ENCODE results near the gene DPH2.

The DPH2 gene

DNA sequence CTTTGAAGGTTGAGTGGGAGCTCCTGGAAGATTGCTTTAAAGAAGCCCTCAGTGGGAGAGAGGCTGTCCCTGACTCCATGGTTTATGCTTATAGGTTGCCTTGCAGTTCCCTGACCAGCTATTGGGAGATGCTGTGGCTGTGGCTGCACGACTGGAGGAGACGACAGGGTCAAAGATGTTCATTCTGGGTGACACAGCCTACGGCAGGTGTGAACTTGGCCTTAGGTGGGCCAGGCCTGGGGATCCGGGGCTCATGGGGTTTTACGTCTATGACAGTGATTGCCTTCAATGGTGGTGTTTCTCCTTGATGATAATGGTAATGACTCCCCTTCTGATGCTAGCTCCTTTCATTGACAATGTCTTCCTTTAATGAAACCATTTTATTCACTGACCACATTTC is 692 bp downstream of the DPH2 start:
- no peak for DNase-seq

DNA sequence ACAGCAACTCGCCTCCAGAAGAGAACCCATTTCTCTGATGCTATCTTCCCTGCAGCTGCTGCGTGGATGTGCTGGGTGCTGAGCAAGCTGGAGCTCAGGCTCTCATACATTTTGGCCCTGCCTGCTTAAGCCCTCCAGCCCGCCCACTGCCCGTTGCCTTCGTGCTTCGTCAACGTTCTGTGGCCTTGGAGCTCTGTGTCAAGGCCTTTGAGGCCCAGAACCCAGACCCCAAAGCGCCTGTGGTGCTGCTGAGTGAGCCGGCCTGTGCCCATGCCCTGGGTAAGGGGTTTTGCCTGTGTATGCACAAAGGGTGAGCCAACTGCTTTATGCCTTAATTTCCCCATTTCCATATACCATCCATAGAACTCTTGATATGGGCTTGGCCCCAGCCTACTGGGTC is 1.1 kb downstream of the DPH2 start:
- no peak for DNase-seq

DNA sequence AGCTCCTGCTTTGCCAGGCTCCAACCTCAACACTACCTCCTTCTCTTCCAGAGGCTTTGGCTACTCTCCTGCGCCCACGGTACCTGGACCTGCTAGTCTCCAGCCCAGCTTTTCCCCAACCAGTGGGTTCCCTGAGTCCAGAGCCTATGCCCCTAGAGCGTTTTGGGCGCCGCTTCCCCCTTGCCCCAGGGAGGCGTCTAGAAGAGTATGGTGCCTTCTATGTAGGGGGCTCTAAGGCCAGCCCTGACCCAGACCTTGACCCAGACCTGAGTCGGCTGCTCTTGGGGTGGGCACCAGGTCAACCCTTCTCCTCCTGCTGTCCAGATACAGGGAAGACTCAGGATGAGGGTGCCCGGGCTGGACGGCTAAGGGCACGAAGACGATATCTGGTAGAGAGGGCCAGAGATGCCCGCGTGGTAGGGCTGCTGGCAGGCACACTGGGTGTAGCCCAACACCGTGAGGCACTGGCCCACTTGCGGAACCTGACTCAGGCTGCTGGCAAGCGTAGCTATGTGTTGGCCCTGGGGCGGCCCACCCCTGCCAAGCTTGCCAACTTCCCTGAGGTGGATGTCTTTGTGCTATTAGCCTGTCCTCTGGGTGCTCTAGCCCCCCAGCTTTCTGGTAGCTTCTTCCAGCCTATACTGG is 1.6 kb downstream of the DPH2 start:
- no peak for DNase-seq

DNA sequence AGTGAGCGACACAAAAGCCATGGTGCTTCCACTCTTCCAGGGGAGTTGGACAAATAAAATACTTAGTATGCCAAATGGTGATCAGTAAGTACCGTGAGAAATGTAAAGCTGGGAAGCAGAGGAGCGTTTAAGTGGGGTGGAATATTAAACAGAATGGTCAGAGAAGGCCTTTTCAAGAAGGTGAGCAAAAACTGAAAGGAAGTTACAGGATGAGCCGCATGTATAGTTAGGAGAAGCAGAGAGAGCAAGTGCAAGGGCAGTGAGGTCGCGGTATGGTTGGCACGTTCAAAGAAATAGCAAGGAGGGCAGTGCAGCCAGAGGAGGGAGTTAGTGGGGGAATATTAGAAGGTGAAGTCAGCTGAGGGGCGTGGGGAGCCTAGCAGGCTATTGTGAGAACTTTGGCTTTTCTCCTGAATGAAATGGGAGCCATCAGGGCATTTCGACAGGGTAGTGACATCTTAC is 4.2 kb downstream of the DPH2 start:
- no peak for DNase-seq

DNA sequence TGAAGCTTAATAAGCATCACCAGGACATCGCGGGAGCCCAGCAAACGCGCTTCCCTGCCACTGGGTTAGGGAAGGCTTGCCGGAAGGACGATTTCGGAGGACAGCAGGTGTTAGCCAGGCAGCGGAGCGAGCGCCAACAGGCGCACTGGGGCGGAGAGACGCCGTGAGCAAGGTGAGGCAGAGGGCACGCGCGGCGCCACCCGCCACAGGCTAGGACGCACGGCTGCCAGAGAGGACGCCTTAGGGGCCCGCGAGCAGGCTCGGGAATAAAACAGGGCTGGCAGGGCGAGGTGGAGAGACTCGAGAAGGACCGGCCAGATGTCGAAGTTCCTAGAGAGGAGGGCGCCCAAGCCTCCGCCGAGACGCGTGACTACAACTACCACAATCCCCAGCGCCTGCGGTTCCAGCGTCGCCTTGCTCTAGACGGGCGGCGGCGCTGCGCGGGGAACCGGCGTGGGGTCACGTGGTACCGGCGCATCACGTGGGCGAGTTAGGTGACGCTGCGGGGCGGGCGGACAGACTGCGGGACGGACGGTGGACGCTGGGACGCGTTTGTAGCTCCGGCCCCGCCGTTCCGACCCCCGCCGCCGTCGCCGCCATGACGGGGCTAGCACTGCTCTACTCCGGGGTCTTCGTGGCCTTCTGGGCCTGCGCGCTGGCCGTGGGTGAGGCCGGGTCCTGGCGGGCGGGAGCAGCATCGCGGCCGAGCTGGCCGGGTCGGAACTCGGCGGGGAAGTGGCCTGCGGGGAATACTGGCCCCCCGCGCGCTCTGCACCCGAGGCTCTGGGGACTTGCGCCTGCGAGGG is 4.8 kb downstream of the DPH2 start, which contains the start of gene ATP6V0B:
Gene ATP6V0B, plus strand, starts transcription at position 518 of the 806 bp plus-strand sequence. Its CDS starts 81 bp downstream, at position 599.
- DNase-seq: peak; percentile 93

DNA sequence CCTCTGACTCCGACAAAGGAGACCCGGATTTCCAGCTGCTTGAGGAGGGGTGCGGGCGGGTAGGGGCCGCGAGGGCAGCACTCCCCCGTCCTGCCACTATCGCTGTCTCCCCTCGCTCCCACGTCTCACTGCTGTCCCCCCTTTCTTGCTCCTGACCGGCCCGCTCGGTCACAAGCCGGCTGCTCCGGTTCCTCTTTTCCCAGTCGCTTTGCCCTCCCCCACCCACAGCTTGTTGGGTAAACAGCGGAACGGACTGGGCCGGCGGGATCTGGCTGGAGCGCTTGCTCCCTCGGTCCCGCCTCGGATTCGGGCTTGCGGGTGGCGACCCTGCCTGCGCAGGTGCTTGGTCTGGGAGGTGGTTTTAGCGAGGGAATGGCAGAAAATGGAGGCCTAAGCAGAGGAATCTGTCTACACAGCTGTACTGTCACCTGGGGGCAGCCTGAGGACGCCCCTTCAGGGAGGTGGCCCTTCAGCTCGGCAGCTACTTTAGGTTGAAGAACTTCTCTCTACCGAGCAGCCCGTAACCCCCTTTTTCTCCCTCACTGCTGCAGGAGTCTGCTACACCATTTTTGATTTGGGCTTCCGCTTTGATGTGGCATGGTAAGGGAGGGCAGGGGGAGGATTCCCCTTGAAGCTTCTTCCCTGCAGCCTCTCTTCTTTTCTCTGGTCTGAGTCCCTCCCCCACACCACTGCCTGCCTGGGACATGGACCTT is 5.6 kb downstream of the DPH2 start:
- peak; percentile 27 for DNase-seq

DNA sequence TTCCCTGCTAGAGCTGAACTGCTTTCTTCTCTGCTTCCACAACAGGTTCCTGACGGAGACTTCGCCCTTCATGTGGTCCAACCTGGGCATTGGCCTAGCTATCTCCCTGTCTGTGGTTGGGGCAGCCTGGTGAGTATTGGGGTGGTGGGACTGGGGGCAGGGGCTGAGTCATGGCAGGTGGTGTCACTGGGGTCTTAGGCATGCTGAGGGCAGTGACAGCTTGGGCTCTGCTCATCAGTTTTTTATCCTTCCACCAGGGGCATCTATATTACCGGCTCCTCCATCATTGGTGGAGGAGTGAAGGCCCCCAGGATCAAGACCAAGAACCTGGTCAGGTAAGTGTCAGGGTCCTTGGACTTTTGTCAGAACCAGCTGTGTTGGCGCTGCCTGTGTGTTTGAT is 6.2 kb downstream of the DPH2 start:
- no peak for DNase-seq

DNA sequence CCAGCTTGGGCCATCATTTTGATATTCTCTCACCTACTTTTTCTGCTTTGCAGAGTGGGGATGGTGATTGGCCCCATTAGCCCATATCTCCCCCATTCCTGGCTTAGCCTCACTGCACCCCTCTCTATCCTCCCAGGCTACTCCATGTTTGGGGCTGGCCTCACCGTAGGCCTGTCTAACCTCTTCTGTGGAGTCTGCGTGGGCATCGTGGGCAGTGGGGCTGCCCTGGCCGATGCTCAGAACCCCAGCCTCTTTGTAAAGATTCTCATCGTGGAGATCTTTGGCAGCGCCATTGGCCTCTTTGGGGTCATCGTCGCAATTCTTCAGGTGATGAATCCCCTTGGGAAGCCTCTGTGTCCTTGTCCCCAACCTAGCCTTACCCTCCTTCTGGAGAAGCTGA is 7.1 kb downstream of the DPH2 start:
- no peak for DNase-seq

DNA sequence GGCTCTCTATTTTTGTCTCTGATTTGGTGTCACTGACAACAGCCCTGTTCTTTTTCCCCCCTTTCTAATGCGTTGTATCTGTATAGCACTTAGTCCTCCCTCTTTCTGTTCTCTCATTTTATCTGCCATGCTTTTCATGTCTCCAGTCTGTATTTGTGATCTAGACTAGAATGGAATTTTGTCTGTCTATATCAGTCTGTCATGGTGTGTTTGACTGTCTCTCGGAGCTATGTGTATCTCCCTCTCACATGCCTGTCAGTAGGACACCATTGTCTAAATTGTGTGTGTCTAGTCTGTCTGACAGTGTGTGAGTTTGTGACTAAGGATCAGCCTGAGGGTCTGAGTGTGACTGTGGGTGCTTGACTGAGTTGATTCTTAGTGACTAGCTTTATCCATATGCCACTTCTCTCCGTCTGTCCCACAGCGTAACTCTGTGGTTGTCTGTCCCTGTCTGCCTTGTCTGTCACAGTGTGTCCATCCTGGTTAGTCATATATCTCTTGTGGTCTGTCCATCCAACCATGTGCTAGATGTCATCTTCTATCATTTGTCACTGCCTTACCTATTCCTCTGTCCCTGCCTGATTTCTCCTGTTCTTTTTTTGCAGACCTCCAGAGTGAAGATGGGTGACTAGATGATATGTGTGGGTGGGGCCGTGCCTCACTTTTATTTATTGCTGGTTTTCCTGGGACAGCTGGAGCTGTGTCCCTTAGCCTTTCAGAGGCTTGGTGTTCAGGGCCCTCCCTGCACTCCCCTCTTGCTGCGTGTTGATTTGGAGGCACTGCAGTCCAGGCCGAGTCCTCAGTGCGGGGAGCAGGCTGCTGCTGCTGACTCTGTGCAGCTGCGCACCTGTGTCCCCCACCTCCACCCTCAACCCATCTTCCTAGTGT is 7.8 kb downstream of the DPH2 start:
- DNase-seq: no peak

DNA sequence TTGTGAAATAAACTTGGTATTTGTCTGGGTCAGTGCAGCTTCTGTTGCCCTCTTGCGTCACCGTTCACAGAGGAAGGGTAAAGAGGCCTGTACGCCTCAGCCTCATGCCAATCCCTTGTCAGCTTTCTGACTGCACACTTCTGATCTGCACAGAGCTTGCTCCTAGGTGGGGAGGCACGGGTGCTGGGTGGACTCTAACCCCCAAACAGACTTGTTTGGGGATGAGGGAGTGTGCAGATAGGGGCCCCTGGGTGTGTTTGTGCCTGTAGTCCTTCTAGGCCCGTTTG is 8.4 kb downstream of the DPH2 start:
- DNase-seq: no peak

DNA sequence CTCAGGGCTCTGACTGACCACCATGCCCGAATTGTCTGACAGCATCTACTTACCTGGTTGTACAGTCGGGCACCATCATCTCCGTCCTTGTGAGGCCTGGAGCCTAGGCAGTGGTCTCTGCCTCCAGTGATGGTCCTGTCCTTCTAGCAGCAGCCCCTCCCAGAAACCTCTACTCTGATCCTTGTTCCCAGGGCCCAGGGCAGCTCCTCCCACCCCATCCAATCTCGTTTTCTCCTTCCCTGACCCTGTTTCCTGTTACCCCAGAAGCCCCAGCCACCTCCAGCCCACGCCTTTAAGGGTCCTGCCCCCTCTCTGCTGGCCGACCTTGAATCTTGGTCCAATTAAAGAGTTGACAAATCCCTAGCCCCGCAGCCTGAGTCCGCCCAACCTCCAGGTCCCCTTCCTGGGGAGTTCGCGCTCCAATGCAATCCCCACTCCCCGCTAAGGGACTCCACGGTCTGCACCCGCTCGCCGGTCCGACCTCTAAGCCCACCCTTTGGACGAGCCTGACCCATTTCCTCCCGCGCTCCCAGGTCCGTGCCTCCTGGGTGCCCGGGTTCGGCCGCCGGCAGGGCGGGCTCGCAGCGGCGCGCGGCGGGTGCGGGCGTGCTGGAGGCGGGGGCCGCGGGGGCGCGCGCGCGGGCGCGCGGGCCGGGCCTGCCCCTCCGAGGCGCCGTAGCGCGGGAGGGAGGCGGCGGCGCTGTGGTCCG is 8.9 kb downstream of the DPH2 start, which contains the start of gene B4GALT2:
Gene B4GALT2, plus strand, starts transcription at position 660 of the 710 bp plus-strand sequence. CDS start 1,951 bp downstream, outside the sequence.
- DNase-seq: peak; percentile 22

DNA sequence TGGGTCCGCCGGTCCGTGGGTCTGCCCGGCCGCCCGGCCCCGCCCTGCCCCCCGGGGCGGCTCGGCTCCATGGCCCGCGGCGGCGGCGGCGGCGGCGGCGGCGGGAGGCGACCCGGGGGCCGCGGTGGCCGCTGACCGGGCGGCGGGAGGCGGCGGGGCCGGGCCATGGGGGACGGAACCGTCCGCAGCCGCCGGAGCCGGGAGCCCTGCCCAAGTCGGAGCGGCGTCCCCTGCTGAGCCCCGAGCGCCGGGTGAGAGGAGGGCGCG is 9.4 kb downstream of the DPH2 start:
- no peak for DNase-seq

DNA sequence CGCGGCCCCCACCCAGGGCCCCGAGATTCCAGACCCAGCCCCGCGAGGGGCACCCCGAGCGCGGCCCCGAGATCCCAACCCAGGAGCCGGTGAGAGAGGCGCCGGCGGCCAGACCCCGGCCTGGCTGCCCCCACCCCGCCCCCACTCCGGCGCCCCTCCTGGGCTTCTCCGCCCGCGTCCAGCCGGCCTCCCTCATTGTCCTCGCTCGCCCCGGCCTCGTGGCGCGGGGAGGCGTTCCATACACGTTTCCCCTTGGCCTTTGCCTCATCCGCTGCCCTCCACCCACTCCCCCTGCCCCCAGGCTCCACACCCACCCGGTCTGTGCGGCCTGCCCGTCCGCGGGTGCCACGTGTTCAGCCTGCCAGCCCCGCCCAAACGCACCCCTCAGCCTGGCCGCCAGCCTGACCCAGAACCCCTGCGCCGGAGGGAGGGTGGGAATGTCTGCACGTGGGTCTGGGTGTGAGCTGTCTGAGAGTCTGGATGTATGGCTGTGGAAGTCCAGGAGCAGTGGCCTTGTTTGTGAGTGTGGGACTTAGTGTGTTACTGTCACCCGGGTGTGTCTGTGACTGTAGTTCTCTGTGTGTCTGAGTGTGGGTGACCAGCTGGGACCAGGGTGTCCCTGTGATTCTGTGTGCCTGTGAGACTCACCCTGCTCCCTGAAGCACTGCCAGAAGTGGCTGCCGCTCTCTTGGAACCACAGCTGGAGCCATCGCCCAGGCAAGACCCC is 9.9 kb downstream of the DPH2 start:
- DNase-seq: no peak

DNA sequence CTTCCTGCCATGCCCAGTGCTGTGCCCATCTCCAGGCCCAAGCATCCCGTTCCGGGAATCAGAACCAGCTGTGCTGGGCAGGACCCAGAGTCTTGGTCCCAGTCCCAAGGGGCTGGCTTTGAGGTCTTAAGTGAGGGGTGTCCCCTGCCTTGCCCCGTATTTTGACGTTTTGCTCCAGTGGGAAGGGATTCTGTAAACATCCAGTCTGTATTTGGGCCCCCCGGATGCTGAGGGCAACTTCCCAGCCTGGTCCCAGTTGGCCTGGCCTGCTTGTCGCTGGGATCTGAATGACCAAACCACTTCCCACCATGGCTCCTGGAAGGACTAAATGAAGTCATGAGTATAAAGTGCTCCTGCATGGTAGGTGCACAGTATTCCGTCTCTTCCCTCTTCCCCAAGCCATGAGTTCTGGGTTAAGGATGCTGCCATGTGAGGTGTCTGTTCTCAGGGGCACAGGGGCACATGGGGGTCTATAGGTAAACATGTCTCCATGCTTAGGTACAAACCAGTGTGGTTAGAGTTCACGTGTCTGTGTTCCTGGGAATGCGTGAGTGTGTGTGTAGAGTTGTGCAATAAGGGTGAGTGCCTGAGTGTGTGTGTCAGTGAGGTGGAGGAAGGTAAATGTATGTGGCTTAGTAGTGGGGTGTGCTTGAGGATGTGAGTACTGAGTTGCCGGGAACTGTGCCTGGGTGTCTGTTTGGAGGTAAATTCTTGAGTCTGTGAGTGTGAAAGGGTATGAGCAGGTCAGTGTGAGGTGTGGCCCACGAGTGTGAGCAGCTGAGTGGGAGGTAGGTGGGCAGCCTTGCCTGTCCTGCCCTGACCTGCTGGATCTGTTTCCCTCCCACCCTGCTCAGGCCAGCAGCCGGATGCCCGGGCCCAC is 10.7 kb downstream of the DPH2 start:
- DNase-seq: no peak

DNA sequence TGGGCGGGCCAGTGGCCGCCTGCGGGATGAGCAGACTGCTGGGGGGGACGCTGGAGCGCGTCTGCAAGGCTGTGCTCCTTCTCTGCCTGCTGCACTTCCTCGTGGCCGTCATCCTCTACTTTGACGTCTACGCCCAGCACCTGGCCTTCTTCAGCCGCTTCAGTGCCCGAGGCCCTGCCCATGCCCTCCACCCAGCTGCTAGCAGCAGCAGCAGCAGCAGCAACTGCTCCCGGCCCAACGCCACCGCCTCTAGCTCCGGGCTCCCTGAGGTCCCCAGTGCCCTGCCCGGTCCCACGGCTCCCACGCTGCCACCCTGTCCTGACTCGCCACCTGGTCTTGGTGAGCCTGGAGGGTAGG is 11.3 kb downstream of the DPH2 start:
- no peak for DNase-seq

DNA sequence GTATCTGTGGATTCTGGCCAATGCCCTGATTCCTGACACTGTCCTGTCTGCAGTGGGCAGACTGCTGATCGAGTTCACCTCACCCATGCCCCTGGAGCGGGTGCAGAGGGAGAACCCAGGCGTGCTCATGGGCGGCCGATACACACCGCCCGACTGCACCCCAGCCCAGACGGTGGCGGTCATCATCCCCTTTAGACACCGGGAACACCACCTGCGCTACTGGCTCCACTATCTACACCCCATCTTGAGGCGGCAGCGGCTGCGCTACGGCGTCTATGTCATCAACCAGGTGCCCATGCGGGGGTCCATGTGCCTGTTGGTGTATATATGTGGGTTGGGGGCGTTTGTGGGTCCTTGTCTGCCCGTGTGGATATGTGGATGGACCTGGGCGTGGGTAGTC is 11.8 kb downstream of the DPH2 start:
- DNase-seq: no peak

DNA sequence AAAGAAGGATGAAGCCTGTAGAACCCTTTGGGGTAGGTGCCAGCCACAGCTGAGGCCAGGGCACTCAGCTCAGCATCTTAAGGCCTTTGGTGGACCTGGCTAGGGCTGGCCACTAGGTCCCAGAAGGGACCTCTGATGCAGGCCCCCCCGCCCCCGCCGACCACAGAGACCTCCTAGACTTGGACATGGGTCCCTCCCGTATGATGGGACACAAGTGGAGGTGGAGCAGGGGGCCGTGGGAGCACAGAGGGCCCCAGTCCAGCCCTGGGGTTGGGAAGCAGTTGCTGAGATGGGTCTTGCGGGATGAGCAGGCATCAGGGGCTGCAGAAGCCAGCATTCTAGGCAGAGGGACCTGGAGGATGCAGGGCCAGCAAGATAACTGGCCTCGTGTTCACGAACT is 12.4 kb downstream of the DPH2 start:
- no peak for DNase-seq

DNA sequence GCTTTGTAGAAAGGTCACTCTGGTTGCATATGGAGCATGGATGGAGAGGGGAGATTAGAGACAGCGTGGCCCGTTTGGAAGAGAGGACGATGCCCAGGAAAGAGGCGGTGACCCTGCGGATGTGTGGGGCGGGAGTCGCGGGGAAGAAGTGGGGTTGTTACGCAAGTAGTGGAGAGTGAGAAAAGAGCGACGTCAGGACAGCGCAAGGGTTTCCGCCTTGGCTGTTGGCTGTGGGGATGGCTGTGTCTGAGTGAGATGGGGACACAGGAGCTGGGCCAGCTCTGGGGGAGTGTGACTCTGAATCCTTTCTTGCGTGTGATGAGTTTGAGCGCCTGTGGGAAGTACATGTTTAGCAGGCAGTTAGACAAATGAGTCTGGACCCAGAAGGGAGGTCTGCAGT is 13.0 kb downstream of the DPH2 start:
- DNase-seq: no peak

DNA sequence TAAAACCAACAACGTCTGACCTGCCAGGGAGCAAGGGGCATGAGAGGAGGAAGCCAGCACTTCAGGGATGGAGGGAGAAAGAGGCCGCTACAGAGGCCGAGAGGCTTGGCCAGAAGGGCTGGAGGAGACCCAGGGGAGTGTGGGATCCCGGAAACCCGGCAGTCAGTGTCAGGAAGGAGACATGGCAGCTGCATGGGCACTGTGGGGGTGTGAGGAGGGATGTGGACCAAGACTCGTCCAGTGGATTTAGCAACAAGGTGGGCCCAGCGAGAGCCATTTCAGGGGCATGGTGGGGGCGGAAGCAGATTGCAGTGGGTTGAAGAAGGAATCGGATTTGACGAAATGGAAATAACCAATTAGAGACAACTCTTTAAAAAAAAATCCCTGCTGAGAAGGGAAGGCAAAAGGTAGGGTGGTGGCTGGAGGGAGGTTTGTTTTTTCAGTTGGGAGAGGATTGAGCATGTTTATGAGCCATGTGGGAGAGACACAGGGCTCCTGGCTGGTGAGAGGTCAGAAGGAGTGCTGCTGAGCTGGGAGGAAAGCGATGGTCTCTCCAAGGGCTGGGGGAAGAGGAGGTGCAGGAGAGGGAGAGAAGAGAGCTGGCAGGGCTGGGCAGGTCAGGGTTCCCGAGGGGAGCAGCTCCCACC is 13.6 kb downstream of the DPH2 start:
- no peak for DNase-seq

DNA sequence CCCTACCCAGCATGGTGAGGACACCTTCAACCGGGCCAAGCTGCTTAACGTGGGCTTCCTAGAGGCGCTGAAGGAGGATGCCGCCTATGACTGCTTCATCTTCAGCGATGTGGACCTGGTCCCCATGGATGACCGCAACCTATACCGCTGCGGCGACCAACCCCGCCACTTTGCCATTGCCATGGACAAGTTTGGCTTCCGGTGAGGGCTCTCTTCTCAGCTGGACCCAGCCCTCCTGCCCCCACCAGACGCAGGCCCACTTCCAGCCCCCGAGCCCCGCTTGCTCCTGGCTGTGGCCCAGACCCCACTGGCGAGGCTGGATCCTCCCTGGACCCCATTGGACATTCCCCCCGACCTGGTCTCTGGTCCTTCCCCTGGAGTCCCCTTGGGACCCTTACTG is 15.0 kb downstream of the DPH2 start:
- DNase-seq: no peak

Measured in activated CD4-positive, alpha-beta T cell treated with anti-CD3 and anti-CD28 coated beads, Interleukin-2, amount 50 U/mL, for 1 hour (primary cell).